HG03575 (cell line): ENCODE data around the gene TAX1BP3.

Source experiments
- ATAC-seq: cut with Tn5 transposase; IDR thresholded peaks from one replicate; pipeline ENCODE4 v1.9.1; 2021; ENCODE audit not compliant: unreplicated experiment, insufficient number of reproducible peaks, low FRiP score; ENCODE audit errors: extremely low read depth

The TAX1BP3 gene

DNA sequence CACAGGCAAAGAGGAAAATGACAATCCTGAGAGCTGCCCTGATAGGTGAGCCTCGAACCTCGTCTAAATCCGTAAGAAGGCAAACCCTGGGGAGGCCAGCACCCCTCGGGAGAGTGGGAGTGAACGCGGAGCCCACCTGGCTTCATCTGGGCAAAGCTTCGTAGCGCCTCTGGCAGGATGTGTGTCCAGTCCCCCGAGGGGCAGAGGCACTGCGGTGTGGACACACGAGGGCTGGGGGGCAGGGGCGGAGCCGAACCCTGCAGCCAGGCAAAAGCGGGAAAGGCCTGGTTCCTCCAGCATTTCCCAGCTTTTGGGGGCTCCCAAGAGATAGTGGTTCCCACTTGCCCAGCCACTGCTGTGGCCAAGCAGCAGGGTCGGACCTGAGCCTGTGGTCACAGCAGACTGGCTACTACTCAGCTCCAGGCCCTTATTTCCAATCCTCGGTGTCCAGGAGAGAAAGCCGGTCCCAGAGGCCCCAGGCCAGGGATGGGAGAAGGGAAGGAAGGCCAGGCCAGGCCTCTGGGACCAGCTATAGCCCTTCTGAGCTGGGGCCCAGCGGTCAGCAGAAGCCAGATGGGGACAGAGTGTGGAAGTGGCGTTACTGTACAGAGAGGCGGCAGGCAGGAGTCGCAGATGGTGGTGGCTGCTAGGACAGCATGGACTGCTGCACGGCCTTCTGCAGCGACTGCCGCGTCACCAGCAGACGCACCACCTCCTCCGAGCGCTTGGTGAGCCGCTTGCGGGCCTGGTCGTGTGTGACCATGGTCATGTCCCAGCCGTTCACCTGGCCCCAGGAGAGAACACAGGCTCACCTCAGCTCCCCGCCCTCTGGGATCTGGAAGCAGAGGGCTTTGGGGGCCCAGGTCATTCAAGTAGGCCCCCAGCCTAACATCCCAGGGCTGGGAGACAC lies 5.0 kb downstream of the TAX1BP3 start:
- ATAC-seq: no peak

DNA sequence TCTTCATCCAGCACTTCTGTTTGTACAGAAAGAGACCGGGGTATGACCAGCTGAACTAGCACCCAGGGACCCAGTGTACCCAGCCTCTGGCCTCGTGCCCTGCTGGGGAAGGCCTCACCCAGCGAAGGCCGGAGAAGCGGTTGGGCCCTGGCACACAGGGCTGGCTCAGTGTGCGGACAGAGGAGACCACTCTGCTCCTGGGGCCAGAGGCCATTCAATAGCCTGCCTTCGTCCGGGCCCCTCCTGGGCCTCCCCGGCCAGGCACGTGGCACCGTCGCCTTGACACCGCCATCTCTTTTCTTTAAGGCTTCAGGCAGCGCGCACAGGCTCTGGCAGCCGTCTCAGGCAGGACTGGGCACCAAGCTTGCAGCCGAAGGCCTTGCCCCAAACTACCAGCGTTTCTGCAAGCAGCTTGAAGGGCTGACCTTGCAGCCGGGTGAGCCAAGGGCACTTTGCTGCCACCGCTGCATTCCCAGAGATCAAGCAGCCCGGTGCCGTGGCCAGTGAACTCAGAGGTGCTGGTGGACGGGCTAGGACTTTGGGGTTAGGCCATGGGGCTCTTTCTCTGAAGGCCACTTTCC lies 8.0 kb downstream of the TAX1BP3 start:
- ATAC-seq: no peak

DNA sequence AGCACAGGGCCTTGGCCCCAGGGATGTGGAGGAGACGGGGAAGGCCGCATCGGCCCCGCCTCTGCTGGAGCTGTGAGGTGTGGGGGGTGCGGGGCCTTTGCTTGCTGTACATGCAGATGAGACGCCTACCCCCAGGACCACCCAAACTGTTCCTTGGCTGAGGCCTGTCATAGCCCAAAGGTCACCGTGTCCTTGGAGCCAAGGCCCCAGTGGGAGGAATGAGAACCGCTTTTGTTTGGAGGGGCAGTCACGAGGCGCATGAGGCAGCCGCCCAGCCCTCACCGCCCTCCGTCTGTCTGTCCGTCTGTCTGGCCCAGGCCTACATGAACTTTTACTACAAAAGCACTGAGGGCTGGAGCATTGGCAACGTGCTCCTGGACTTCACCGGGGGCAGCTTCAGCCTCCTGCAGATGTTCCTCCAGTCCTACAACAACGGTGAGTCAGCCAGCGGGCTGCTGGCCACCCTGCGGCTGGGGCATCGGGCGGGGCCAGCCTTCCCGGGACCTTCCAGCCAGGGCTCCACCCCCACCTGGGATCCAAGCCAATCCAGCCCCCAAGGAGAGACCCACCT lies 8.8 kb downstream of the TAX1BP3 start:
- no peak for ATAC-seq

DNA sequence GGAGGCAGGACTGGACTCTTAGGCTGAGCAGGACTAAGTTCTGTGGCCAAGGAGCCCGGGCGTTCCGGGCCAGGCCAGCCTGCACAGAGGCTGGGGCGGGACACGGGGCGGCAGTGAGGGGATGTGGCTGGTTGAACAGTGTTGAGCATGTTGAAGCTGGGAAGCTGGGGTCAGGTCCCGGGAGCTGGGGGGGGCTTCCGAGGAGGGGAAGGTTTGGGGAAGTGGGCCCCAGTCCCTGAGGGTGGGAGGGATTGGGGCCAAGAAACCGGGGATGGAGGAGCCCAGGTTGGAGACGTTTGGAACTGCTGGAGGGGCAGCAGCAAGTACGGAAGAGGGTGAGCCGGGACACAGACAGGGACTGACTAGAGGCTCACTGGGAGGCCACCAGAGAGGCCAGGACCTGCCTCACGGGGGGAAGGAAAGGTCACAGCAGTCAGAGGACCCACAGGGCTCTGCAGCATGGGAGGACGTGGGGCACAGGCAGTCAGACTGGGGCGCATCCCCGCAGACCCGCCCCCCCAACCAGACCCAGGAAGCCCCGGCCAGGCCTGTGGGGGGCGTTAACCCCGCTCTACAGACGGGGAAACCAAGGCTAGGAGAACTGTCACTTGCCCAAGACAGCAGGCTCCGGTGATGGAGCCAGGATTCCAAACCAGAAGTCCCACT lies 9.5 kb downstream of the TAX1BP3 start:
- no peak for ATAC-seq

DNA sequence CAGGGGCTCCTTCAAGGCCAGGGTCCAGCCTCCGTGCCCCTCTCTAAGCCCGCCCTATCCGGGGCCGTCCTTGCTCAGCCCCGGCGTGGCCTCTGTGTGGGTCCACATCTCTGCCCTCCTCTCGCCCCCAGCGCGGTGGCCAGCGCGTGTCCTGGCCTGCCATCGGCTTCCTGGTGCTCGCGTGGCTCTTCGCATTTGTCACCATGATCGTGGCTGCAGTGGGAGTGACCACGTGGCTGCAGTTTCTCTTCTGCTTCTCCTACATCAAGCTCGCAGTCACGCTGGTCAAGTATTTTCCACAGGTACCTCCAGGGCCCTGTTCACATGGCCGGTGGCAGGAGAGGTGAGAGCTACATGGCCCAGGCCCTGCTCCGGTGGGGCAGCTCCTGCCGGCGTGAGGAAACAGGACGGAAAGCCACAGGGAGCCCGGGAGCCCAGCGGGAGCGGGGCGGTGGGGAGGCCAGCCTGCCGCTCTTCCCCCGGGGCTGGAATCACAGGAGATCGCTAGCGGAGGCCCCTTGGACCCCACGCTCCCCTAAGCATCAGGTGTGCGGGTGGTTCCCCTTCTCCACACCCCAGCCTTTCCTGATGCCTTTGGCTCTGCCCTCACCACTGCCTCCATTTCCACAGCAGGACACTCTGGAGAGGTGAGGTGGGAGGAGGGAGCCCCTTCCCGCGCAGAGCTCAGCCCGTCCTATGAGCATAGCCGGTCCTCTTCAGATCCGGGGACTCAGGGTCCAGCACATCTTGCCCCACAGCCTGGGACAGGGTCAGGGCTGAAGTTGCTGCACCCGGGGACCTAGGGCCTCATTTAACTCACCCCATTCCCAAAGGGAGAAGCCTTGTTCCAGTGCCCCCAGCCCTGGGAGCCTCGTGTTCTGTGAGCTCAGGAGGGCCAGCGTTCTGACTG lies 10.2 kb downstream of the TAX1BP3 start:
- ATAC-seq: no peak

DNA sequence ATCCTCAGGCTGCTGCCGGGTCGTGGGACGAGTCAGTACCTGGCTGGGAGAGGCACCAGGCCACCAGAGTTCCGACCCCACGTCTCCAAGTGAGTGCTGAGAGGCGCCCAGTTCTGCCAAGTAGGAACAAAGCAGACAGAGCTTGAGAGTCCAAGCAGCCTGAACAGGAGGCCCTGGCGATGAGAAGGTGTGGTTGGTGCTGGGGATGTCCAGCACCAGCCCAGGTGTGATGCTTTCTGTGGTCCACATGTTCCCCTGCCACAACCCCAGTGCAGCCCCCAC lies 10.8 kb downstream of the TAX1BP3 start:
- no peak for ATAC-seq

DNA sequence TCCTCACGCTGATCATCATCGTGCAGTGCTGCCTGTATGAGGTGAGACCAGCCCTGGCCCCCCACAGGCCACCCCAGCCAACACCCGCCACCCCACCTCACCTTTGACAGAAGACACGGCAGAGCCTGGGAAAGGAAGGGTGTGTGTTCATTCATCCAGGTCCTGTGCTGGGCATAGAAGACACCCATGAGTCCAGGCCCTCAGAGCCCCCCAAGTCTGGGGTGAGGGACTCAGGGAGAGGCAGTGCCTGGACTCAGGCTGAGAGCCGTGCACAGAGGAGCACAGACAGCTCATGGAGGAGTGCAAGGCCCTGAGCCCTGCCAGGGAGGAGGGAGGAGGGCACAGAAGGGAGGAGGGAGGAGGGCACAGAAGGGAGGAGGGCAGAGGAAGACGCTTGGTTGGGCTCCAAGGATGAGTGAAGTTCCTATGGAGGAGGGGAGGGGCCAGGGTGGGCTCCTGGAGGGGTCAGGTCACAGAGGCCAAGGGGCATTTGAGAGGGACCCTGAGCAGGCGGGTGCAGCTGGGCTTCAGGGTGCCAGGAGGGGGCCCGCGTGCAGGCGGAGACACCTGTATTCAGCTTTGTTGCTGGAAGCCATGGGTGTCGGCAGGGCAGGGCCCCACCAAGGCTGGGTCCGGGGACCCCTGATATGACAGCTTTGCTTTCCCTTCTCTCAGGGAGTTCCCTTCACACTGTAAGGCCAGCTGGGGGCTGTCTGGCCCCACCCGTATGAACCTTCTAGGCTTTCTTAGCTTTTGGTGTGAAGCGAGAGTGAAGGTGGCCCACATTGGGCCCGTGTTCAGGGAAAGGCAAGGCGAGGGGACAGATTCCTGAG lies 11.4 kb downstream of the TAX1BP3 start:
- no peak for ATAC-seq

DNA sequence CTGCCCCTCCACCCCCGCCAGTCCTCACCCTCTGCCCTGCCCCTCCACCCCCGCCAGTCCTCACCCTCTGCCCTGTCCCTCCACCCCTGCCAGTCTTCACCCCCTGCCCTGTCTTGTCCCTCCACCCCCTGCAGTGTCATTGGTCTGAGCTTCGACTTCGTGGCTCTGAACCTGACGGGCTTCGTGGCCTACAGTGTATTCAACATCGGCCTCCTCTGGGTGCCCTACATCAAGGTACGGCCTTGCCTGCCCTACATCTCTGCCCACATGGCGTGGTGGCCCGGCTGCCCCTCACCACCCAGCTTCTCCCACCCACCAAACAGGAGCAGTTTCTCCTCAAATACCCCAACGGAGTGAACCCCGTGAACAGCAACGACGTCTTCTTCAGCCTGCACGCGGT lies 12.0 kb downstream of the TAX1BP3 start:
- no peak for ATAC-seq

DNA sequence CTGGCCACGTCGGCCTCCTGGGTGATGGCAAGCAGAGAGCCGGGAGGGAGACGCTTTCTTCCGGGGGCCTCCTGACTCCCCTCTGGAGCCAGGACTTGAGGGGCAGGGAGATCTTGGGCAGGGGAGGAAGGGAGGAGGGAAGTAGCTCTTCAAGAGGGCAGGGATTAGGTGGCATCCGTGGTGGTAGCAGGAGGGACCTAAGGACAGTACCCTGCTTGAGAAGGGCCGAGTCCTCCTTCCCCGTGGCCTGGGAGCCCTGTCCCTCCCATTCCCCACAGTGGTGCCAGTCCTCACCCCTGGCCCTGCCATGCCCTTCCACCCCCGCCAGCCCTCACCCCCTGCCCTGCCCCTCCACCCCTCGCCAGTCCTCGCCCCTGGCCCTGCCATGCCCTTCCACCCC lies 12.6 kb downstream of the TAX1BP3 start:
- ATAC-seq: no peak

DNA sequence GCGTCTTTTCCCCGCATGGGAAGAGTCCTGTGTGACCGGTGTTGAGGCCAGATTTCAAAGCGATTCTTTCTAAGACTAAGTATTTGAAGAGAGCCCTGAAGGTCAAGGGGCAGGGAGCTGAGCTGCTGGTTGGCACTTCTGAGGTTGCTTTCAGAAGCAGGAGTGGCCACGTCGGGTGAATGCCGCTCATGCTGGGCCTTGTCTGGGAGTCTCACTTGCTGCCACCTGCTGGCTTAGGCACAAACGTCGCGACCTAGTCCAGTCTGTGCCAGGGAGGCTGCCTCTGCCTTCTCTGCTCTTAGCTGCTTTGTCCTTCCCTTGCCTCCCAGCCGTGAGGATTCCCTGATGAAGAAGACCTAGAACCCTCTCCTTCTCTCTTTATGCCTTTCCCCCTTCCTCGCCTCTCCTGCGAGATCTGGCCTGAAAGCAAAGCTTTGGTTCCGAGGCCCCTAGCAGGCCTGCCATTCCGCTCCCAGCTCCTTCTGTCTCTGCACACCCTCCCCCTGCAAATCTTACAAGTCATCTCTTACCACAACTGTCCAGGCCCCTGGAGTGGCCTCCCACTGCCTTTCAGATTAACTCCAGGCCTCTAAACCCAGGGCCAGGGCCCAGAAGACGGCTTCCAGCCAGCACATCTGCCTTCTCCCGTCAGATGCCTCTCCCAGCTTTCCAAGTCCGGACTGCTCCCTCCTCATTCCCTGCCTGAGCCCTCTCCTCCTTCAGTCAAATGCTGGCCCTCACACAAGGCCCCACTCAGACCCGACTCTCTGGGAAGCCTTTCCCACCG lies 20.4 kb downstream of the TAX1BP3 start:
- no peak for ATAC-seq

DNA sequence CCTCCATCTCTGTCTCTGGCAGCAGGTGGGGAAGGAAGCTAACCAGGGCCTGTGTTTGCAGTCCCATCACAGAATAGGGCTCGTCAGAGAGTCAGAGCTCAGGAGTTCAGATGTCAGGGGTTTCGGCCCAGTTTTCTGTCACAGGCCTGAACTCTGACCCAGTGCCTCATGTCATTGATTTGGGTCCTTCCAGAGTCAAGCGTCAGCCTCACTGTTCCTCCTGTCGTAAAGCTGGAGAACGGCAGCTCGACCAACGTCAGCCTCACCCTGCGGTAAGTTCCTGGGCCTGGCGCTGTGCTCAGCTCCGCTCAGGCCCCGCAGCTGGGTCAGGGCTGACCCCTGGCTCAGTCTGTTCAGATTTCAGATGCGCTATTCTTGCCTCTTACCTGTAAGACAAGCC lies 21.1 kb downstream of the TAX1BP3 start:
- ATAC-seq: no peak

DNA sequence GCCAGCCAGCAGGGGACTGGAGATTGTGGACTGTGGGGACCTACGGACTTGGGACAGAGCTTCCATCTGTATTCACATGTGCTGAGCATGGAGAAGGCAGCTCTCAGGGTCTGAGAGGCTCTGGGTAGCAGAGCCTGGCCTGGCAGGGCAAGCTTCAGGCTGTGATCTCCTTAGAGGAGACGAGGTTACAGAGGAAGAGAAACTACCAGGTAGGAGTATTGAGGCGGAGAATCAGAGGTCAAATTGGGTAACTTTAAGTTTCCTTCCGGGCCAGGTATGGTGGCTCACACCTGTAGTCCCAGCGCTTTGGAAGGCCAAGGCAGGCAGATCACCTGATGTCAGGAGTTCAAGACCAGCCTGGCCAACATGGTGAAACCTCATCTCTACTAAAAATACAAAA lies 23.1 kb downstream of the TAX1BP3 start:
- no peak for ATAC-seq

DNA sequence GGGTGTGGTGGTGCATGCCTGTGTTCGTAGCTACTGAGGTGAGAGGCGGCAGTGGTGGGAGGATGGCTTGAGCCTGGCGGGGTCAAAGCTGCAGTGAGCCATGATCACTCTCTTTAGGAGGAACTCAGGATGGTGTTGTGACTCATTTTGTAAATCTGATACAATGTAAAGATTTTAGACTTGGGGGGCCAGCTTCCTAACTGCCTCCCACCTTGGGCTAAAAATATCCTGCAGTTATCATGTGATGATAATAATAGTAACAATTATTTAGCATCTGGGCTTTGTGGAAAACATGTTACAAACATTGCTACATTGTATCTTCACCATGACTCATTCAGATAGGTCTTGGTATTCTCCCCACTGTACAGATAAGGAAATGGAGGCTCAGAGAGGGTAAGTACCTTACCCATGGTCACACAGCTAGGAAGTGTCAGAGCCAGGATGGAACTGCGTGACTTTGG lies 24.5 kb downstream of the TAX1BP3 start:
- no peak for ATAC-seq

DNA sequence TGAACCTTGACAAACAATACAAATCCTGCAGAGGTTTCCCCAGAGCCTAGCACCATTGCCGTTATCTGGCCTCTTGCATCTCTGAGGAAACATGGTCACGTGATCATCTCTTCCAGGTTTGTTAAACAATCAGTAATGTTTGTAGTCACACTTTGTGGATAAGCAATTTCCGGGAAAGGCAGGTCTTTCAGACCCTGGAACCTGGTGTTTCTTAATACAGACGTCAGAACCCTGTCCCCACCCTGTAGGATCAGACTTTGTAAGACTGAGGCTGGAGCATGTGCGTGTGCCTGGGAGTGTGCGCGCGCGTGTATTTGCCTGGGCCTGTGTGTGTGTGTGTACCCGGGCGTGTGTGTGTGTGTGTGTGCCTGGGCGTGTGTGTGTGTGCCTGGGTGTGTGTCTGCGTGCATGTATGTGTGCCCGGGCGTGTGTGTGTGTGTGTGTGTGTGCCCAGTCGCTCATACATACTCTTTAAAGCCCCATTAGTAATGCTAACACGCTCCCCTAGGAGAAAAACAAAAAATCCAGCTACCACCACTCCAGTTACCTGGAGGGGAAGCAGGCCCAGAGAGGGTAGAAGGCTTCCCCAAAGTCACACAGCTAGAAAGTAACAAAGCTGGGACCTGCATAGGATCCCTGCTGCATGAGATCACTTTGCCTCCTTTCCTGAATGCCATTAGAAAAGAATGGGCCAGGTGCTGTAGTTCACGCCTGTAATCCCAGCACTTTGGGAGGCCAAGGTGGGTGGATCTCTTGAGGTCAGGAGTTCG lies 26.5 kb downstream of the TAX1BP3 start:
- no peak for ATAC-seq

DNA sequence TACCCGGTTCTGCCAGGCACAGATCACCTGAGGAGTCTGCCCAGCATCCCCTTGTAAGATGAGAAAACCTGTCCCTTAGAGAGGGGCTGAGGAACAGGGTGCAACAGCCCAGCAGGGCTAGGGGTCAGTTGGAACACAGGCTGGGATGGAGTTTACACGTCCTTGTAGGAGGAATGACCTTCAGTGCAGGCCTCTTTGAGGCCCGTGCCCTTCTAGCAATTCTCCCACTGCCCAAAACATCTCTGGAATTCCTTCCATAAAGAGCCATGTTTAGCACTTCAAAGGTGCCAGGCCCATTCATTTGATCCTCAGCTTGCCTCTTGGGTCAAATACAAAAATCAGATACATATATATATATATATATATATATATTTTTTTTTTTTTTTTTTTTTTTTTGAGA lies 27.4 kb downstream of the TAX1BP3 start:
- ATAC-seq: no peak

DNA sequence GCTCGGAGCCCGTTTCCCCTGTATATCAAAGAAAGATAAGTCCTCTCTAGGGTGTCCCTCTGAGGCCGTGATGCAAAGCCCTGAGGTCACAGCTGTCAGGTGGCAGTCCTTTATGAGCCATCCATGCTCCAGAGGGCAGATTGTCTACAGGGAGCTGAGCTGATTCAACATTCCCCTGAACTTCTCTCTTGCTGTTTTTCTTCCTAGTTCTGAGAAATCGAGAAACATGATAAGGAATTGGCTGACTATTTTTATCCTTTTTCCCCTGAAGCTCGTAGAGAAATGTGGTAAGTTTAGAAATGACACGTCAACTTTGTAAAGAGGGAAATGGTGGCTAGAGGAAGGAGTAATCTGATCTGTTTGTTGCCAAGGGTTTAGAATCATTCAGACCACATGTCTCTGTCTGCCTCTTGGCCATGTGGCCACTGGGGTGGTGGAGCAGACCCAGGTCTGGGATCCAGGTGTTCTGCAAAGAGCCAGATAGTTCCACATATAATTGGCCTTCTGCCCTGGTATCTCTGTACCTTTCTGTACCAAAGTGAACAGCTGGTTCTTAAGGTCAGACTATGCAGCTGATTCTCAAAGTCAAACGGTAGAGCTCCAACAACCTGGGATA lies 28.3 kb downstream of the TAX1BP3 start:
- no peak for ATAC-seq
